ENCODE data around the gene USH1C. TPM values are rescaled to one million over a fixed set of nuclear protein-coding genes. Genes with fewer than 3 reads are reported as not detected.

USH1C gene
- total RNA-seq, 1 donor, result not detected

DNA sequence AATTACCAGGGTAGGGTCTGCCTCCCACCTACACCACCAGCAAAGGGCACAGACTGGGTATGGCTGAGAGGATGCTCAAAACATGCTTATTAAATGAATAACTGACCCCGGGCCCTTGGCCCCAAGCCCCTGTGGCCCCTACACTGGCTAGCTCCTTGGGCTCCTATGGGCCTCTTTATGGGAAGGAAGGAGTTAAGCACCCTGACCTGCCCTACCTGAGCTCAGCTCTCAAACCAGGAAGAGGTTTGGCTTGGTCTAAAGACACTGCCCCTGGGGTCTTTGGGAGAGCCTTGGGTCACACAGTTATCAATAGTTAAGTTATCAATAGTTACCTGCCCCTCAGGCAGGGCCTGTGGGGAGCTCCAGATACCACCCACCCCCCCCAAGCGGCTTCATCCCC is 1.2 kb downstream of the USH1C start:
- no peak for DNase-seq (ENCODE audit: low read depth)
- H3K4me3 ChIP-seq (ENCODE audit: low read depth, low read length), result no peak overlapping the region
- TF ChIP-seq, protein P1, sequence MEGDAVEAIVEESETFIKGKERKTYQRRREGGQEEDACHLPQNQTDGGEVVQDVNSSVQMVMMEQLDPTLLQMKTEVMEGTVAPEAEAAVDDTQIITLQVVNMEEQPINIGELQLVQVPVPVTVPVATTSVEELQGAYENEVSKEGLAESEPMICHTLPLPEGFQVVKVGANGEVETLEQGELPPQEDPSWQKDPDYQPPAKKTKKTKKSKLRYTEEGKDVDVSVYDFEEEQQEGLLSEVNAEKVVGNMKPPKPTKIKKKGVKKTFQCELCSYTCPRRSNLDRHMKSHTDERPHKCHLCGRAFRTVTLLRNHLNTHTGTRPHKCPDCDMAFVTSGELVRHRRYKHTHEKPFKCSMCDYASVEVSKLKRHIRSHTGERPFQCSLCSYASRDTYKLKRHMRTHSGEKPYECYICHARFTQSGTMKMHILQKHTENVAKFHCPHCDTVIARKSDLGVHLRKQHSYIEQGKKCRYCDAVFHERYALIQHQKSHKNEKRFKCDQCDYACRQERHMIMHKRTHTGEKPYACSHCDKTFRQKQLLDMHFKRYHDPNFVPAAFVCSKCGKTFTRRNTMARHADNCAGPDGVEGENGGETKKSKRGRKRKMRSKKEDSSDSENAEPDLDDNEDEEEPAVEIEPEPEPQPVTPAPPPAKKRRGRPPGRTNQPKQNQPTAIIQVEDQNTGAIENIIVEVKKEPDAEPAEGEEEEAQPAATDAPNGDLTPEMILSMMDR (IDR thresholded peaks at IDR 0.05; ENCODE audit: insufficient read depth, low read depth, low read length), result no peak

GRCh38 chr11:17542249-17542648 is 2.0 kb downstream of the USH1C start:
- DNase-seq (ENCODE audit: low read depth), result no peak
- TF ChIP-seq, protein P1 (IDR thresholded peaks at IDR 0.05; ENCODE audit: insufficient read depth, low read depth, low read length), result no peak
- H3K4me3 ChIP-seq (ENCODE audit: low read depth, low read length), result no peak overlapping the region

DNA sequence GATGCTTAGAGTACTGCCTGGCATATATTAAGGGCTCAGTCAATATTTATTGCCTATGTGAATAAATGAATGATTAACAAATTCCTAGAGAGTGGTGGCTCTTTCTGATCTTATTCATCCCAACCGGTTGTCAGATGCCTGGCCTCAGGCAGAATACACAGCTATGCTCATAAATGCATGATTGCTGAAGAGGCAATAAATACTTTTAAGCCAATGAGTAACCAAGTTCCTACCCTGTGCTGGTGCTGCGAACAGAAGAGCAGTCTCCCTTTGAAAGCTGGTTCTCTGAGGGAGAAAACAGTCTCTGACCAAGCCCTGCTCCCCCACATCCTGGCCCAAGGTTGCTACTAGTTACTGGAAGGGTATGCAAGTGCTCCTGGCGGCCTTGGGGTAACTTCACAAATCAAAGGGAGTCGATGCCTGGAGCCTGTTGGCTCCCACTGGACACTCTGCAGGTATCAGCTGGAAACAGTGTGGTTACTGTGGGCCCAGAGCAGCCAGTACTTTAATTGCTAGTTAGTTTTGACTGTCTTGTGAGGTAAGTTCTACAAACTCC is 2.8 kb downstream of the USH1C start:
- no peak for DNase-seq (ENCODE audit: low read depth)
- TF ChIP-seq, protein P1 (IDR thresholded peaks at IDR 0.05; ENCODE audit: insufficient read depth, low read depth, low read length), result no peak

GRCh38 chr11:17540807-17541206 is 3.4 kb downstream of the USH1C start:
- DNase-seq (ENCODE audit: low read depth), result no peak
- no peak overlapping the region for H3K4me3 ChIP-seq (ENCODE audit: low read depth, low read length)
- TF ChIP-seq, protein P1 (IDR thresholded peaks at IDR 0.05; ENCODE audit: insufficient read depth, low read depth, low read length), result no peak

More for the DNA sequence above, 2.8 kb downstream of the USH1C start:
- H3K4me3 ChIP-seq (ENCODE audit: low read depth, low read length), result no peak overlapping the region

DNA sequence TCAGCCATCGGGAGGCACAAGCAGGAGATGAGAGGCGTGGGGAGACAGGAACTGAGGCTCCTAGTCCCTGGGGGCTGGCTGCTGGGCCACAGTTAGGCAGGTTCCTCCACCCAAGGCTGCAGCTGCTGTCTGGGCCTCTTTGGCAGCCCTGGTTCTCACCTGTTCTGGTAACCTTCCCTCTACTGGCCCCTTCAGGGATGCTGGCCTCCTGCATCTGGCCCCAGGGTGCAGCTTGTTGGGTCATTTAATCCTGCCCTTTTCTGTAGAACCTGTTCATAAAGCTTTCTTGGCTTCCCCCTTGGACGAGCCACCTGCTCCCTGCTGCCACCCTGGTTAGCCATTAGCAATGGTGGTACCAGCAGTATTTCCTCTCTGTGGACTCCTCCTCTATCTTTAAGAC is 5.5 kb downstream of the USH1C start:
- TF ChIP-seq, protein P1 (IDR thresholded peaks at IDR 0.05; ENCODE audit: insufficient read depth, low read depth, low read length), result no peak
- DNase-seq (ENCODE audit: low read depth), result no peak
- no peak overlapping the region for H3K4me3 ChIP-seq (ENCODE audit: low read depth, low read length)

GRCh38 chr11:17538054-17538453 is 6.2 kb downstream of the USH1C start:
- no peak for DNase-seq (ENCODE audit: low read depth)
- TF ChIP-seq, protein P1 (IDR thresholded peaks at IDR 0.05; ENCODE audit: insufficient read depth, low read depth, low read length), result no peak
- H3K4me3 ChIP-seq (ENCODE audit: low read depth, low read length), result no peak overlapping the region

- TF ChIP-seq, protein P1 (IDR thresholded peaks at IDR 0.05; ENCODE audit: insufficient read depth, low read depth, low read length), result no peak
- H3K4me3 ChIP-seq (ENCODE audit: low read depth, low read length), result no peak overlapping the region
- DNase-seq (ENCODE audit: low read depth), result no peak
Measured at GRCh38 chr11:17537261-17537660, 7.0 kb downstream of the USH1C start.
